Measurements from ENCODE around the gene ARHGAP42. TPM values are rescaled to one million over a fixed set of nuclear protein-coding genes. Genes with fewer than 3 reads are reported as not detected.

The ARHGAP42 gene
- total RNA-seq, 4 donors from 2014 or later = 7.6 to 22.2 (median 14.6) TPM

DNA sequence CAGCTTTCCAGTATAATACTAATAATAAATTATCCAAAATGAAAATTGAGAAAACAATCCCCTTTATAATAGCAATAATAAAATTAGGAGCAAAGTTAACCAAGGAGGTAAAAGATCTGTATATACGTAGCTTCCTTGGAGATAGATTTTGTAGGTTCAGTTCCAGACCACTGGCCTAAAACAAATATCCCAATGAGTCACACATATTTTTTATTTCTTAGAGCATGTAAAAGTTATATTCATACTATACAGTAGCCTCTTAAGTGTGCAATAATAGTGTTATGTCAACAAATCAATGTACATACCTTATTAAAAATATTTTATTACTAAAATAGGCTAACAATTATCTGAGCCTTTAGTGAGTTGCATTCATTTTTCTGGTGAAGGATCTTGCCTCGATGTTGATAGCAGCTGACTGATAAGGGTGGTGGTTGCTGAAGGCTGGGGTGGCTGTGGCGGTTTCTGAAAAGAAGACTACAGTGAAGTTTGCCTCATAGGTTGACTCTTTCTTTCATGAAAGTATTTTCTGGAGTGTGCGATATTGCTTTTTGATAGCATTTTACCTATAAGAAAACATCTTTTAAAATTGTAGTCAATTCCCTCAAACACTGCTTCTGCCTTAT, 178.5 kb downstream of the ARHGAP42 start:
- H3K4me3 ChIP-seq (ENCODE audit: low read depth, poor library complexity, severe bottlenecking) = no peak overlapping the region
- WGBS, 2 donors = 66 to 80% methylated on average over 4 of the region's 4 CpGs
- TF ChIP-seq, protein P1, sequence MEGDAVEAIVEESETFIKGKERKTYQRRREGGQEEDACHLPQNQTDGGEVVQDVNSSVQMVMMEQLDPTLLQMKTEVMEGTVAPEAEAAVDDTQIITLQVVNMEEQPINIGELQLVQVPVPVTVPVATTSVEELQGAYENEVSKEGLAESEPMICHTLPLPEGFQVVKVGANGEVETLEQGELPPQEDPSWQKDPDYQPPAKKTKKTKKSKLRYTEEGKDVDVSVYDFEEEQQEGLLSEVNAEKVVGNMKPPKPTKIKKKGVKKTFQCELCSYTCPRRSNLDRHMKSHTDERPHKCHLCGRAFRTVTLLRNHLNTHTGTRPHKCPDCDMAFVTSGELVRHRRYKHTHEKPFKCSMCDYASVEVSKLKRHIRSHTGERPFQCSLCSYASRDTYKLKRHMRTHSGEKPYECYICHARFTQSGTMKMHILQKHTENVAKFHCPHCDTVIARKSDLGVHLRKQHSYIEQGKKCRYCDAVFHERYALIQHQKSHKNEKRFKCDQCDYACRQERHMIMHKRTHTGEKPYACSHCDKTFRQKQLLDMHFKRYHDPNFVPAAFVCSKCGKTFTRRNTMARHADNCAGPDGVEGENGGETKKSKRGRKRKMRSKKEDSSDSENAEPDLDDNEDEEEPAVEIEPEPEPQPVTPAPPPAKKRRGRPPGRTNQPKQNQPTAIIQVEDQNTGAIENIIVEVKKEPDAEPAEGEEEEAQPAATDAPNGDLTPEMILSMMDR (IDR thresholded peaks at IDR 0.05) = no peak
- TF ChIP-seq POLR2A (IDR thresholded peaks at IDR 0.05) = no peak
- no peak for DNase-seq (ENCODE audit: low spot score in 2 of 2)
- intact Hi-C loops (cut with DNase I; ENCODE audit: low total_unique reads) = no loop called here

DNA sequence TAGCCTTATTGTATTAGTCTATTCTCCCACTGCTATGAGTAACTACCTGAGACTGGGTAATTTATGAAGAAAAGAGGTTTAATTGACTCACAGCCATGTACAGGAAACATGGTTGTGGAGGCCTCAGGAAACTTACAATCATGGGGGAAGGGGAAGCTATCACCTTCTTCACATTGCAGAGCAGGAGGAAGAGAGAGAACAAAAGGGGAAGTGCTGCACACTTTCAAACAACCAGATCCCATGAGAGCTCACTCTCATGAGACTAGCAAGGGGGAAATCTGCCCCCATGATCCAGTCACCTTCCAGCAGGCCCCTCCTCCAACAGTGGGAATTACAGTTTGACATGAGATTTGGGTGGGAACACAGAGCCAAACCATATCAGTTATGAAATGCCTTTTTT, 179.4 kb downstream of the ARHGAP42 start:
- TF ChIP-seq POLR2A (IDR thresholded peaks at IDR 0.05) = no peak
- TF ChIP-seq, protein P1 (IDR thresholded peaks at IDR 0.05) = no peak
- intact Hi-C loops (cut with DNase I; ENCODE audit: low total_unique reads) = no loop called here
- DNase-seq (ENCODE audit: low spot score in 2 of 2) = no peak

DNA sequence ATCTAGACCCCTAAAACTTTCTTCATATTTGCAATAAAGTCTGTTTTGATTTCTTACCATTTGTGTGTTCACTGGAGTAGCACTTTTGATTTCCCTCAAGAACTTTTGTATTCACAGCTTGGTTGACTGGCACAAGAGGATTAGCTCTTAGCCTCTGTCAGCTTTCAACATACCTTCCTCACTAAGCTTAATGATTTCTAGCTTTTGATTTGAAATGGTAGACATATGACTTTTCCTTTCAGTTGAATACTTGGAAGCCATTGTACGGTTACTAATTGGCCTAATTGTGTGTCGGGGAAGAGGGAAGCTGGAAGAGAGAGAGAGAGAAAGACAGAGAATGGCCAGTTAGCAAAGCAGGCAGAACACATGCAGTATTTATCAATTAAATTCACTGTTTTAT, 180.5 kb downstream of the ARHGAP42 start:
- DNase-seq (ENCODE audit: low spot score in 2 of 2) = no peak
- intact Hi-C loops (cut with DNase I; ENCODE audit: low total_unique reads) = no loop called here
- H3K4me3 ChIP-seq (ENCODE audit: low read depth, poor library complexity, severe bottlenecking) = no peak overlapping the region
- TF ChIP-seq, protein P1 (IDR thresholded peaks at IDR 0.05) = no peak
- no peak for TF ChIP-seq POLR2A (IDR thresholded peaks at IDR 0.05)
- 89 to 93% methylated on average over 2 of the region's 2 CpGs for WGBS, 2 donors

More for the DNA sequence above, 179.4 kb downstream of the ARHGAP42 start:
- H3K4me3 ChIP-seq (ENCODE audit: low read depth, poor library complexity, severe bottlenecking) = no peak overlapping the region

DNA sequence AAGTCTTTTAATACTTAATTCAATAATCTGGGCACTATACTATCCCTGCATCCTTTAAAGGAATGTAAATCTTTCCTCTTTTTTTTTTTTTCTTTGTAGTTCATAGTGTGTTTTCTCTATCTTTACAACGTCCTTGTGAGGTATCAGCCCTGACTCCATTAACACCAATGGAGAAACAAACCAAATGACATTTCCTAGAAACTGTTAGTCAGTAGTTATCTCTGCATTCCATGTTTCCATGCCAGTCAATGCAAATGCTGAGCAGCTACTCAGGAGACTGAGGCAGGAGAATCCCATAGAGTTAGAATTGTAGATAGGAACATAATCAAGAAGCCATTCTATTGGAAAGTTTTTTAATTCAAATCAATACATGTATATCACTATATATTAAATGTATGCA, 182.2 kb downstream of the ARHGAP42 start:
- intact Hi-C loops (cut with DNase I; ENCODE audit: low total_unique reads) = no loop called here
- TF ChIP-seq, protein P1 (IDR thresholded peaks at IDR 0.05) = no peak
- TF ChIP-seq POLR2A (IDR thresholded peaks at IDR 0.05) = no peak
- H3K4me3 ChIP-seq (ENCODE audit: low read depth, poor library complexity, severe bottlenecking) = no peak overlapping the region
- 91 to 94% methylated on average over 1 of the region's 1 CpG for WGBS, 2 donors
- no peak for DNase-seq (ENCODE audit: low spot score in 2 of 2)

GRCh38 chr11:100870138-100870537, 183.1 kb downstream of the ARHGAP42 start:
- intact Hi-C loops (cut with DNase I; ENCODE audit: low total_unique reads) = no loop called here
- 89 to 95% methylated on average over 4 of the region's 4 CpGs for WGBS, 2 donors
- no peak overlapping the region for H3K4me3 ChIP-seq (ENCODE audit: low read depth, poor library complexity, severe bottlenecking)
- TF ChIP-seq, protein P1 (IDR thresholded peaks at IDR 0.05) = no peak
- no peak for TF ChIP-seq POLR2A (IDR thresholded peaks at IDR 0.05)
- DNase-seq (ENCODE audit: low spot score in 2 of 2) = no peak
